GM12878 (cell line): ENCODE results near the gene TLL2.

Experiments
- EZH2 ChIP-seq: IDR thresholded peaks from 2 replicates; pipeline ENCODE4 v1.6.1; 2012; ENCODE audit warnings: low read depth, mild to moderate bottlenecking, control low read depth, inconsistent platforms, low read length, borderline replicate concordance; ENCODE audit not compliant: control insufficient read depth
- SMAD1 ChIP-seq: fragments of 450-650 bp; IDR thresholded peaks from 2 replicates; pipeline ENCODE4 v1.6.1; 2018; ENCODE audit warnings: mild to moderate bottlenecking, low read depth; ENCODE audit not compliant: partially characterized antibody
- SPI1 ChIP-seq: IDR thresholded peaks from 2 replicates; pipeline ENCODE4 v1.6.1; 2011; ENCODE audit warnings: low read depth, mild to moderate bottlenecking, low read length, moderate library complexity, borderline replicate concordance; ENCODE audit not compliant: insufficient read depth

DNA sequence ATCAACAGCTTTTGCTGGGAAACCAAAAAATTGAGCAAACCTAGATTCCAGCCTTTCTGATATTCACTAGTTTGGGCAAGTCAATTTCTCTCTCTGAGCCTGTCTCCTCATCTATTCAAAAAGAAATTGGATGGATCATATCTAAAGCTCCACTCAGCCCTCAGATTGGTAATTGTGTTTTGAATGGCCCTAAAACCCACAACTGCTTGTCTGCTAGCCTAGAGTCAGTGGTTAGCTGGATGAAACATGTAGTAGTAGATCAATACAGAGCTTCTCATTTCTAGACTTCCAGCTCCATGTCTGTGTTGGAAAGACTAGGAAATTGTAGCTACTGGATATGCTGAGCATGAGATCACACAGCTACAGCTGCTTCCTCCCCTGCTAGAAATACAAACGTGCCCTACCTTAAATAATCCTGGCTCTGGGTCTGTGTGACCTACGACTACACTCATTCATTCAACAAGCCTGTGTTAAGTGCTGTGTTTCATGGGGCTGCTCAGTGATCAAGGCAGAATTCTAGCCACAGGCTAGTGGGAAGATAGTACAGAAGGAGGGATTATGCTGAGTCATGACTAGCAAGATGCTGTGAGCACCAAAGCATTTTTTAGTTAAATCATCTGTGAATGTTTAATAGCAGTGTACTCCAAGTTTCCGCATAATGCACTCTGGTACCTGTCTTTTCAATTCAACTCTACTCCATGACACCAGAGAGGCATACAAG, 193.8 kb downstream of the TLL2 start:
- TF ChIP-seq EZH2 (no peak), SMAD1 (no peak), SPI1 (no peak)
